Activated T-helper 1 cell treated with anti-CD3 and anti-CD28 coated beads, Interleukin-12 subunit alpha, Interleukin-12 subunit beta, Interleukin-2, Interleukin-4 antibody, amounts not matched to agents 30 ng/mL and 10 ng/mL and 1 ng/mL, durations not matched to agents 14 hours and 24 hours and 36 hours (primary cell): ENCODE measurements around the gene CDAN1. TPM values are rescaled to one million over a fixed set of nuclear protein-coding genes. Genes with fewer than 3 reads are reported as not detected.
"Not testable (repeated sequence)": the region's sequence is repeated elsewhere in the genome, so short reads cannot be mapped to it uniquely, and the experiment has no call there.

Source experiments
- DNase-seq: peaks from one replicate; pipeline ENCODE4 v3.0.0; 2021; ENCODE audit warnings: low spot score
- H3K27ac Mint-ChIP-seq: one replicate; pipeline ENCODE4 v1.8.0; 2021; ENCODE audit warnings: mild to moderate bottlenecking, mixed read lengths
- H3K27me3 Mint-ChIP-seq: one replicate; pipeline ENCODE4 v1.8.0; 2022; ENCODE audit warnings: mild to moderate bottlenecking, moderate library complexity, mixed read lengths; ENCODE audit not compliant: insufficient read depth
- H3K36me3 Mint-ChIP-seq: one replicate; pipeline ENCODE4 v1.8.0; 2021; ENCODE audit warnings: low read depth, mixed read lengths
- H3K4me1 Mint-ChIP-seq: one replicate; pipeline ENCODE4 v1.8.0; 2021; ENCODE audit warnings: low read depth, mixed read lengths
- H3K4me3 Mint-ChIP-seq: one replicate; pipeline ENCODE4 v1.8.0; 2021; ENCODE audit warnings: mild to moderate bottlenecking, moderate library complexity, mixed read lengths
- H3K9me3 Mint-ChIP-seq: one replicate; pipeline ENCODE4 v1.8.0; 2021; ENCODE audit warnings: mixed read lengths
- intact Hi-C: fragments of 100-400 bp; cut with micrococcal nuclease; formaldehyde crosslinking; loops from one replicate; pipeline ENCODE4 v1.15.1; 2024
- total RNA-seq: library from RNA; stranded (reverse); gene quantifications from 2 replicates; pipeline ENCODE4 v1.2.3, GENCODE V29; 2022

CDAN1 gene, protein sequence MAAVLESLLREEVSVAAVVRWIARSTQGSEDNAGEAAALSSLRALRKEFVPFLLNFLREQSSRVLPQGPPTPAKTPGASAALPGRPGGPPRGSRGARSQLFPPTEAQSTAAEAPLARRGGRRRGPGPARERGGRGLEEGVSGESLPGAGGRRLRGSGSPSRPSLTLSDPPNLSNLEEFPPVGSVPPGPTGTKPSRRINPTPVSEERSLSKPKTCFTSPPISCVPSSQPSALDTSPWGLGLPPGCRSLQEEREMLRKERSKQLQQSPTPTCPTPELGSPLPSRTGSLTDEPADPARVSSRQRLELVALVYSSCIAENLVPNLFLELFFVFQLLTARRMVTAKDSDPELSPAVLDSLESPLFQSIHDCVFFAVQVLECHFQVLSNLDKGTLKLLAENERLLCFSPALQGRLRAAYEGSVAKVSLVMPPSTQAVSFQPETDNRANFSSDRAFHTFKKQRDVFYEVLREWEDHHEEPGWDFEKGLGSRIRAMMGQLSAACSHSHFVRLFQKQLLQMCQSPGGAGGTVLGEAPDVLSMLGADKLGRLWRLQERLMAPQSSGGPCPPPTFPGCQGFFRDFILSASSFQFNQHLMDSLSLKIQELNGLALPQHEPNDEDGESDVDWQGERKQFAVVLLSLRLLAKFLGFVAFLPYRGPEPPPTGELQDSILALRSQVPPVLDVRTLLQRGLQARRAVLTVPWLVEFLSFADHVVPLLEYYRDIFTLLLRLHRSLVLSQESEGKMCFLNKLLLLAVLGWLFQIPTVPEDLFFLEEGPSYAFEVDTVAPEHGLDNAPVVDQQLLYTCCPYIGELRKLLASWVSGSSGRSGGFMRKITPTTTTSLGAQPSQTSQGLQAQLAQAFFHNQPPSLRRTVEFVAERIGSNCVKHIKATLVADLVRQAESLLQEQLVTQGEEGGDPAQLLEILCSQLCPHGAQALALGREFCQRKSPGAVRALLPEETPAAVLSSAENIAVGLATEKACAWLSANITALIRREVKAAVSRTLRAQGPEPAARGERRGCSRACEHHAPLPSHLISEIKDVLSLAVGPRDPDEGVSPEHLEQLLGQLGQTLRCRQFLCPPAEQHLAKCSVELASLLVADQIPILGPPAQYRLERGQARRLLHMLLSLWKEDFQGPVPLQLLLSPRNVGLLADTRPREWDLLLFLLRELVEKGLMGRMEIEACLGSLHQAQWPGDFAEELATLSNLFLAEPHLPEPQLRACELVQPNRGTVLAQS
- total RNA-seq = 24.0 and 26.7 TPM in 2 replicates

DNA sequence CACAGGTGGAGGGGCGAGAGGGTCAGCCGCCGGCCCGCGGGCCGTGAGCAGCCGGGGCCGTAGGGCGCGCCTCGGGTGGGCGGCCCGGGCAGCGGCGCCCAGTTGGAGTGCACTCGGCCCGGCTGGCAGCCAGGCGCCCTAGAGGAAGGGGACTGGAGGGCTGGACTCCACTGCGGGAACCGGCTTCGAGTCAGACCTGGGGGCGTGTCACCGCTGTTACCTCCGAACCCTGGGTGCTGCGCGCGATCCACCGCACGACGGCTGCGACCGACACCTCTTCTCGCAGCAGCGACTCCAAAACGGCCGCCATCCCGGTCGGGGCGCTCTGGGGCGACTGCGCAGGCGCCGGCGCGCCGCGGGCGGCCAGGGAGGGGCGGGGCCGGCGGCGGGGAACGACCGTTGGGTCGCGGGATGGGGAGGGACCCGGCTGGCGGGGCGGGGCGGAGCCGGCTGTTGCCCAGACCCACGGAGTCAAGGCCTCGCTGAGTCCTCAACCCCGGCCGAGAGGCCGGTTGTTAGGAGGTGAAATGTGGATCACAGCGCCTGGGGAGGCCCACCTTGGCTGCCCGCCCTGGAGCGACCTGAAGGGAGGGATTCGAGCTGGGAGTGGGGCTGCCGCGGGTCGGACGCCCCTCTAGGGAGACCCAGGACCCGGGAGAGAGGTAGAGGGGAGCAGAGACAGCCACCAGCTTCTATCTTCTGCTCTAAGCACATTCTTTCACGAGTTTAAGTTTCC lies at the start of gene CDAN1:
TSS of gene CDAN1 (minus strand) at position 336 of the 736 bp plus-strand sequence. CDS start at position 310, 26 bp downstream.
- peak within 1 kb of the TSS; percentile 65 for H3K27ac Mint-ChIP-seq
- DNase-seq = peak; percentile 89
- H3K27me3 Mint-ChIP-seq = no peaks in the 10 kb centered on the region
- intact Hi-C loops = loop anchor here (1.0 to 10.0 kb wide), 4 partner anchors 184 to 242 kb away; partner anchors contain the start of genes HAUS2, LRRC57, SNAP23 and ZNF106
- H3K9me3 Mint-ChIP-seq = no peaks in the 10 kb centered on the region
- peaks cover 7% of the 10 kb centered on the region for H3K4me1 Mint-ChIP-seq
- H3K36me3 Mint-ChIP-seq = peaks cover 19% of the 10 kb centered on the region
- H3K4me3 Mint-ChIP-seq = peak within 1 kb of the TSS; percentile 78

GRCh38 chr15:42785569-42785968 lies 48.6 kb upstream of the CDAN1 start:
- H3K27me3 Mint-ChIP-seq = no peaks in the 10 kb centered on the region
- no peaks in the 10 kb centered on the region for H3K4me1 Mint-ChIP-seq
- H3K27ac Mint-ChIP-seq = no peak overlapping the region
- H3K36me3 Mint-ChIP-seq = peaks cover 7% of the 10 kb centered on the region
- intact Hi-C loops = no loop called here
- H3K9me3 Mint-ChIP-seq = no peaks in the 10 kb centered on the region
- H3K4me3 Mint-ChIP-seq = no peak overlapping the region
- DNase-seq = no peak

GRCh38 chr15:42784705-42785104 lies 47.8 kb upstream of the CDAN1 start:
- Mint-ChIP-seq H3K4me3 (no peak overlapping the region), H3K27ac (no peak overlapping the region)
- intact Hi-C loops = no loop called here

GRCh38 chr15:42782716-42783115 lies 45.8 kb upstream of the CDAN1 start:
- intact Hi-C loops = no loop called here
- Mint-ChIP-seq H3K4me1 (no peaks in the 10 kb centered on the region), H3K4me3 (no peak overlapping the region), H3K36me3 (peaks cover 7% of the 10 kb centered on the region), H3K27me3 (no peaks in the 10 kb centered on the region), H3K27ac (no peak overlapping the region), H3K9me3 (no peaks in the 10 kb centered on the region)
- no peak for DNase-seq

More at GRCh38 chr15:42784705-42785104, 47.8 kb upstream of the CDAN1 start:
- peaks cover 7% of the 10 kb centered on the region for H3K36me3 Mint-ChIP-seq
- H3K9me3 Mint-ChIP-seq = no peaks in the 10 kb centered on the region
- no peaks in the 10 kb centered on the region for H3K4me1 Mint-ChIP-seq
- H3K27me3 Mint-ChIP-seq = no peaks in the 10 kb centered on the region
- DNase-seq = no peak

GRCh38 chr15:42775416-42775815 lies 38.5 kb upstream of the CDAN1 start:
- no peaks in the 10 kb centered on the region for H3K9me3 Mint-ChIP-seq

GRCh38 chr15:42772901-42773300 lies 36.0 kb upstream of the CDAN1 start:
- no peak overlapping the region for H3K4me3 Mint-ChIP-seq
- no peaks in the 10 kb centered on the region for H3K9me3 Mint-ChIP-seq
- no peak overlapping the region for H3K27ac Mint-ChIP-seq
- DNase-seq = no peak
- intact Hi-C loops = no loop called here
- no peaks in the 10 kb centered on the region for H3K4me1 Mint-ChIP-seq
- H3K27me3 Mint-ChIP-seq = no peaks in the 10 kb centered on the region
- peaks cover 9% of the 10 kb centered on the region for H3K36me3 Mint-ChIP-seq

More at GRCh38 chr15:42775416-42775815, 38.5 kb upstream of the CDAN1 start:
- H3K4me3 Mint-ChIP-seq = no peak overlapping the region
- no peaks in the 10 kb centered on the region for H3K27me3 Mint-ChIP-seq
- peaks cover 9% of the 10 kb centered on the region for H3K36me3 Mint-ChIP-seq
- DNase-seq = no peak
- no peaks in the 10 kb centered on the region for H3K4me1 Mint-ChIP-seq
- intact Hi-C loops = no loop called here
- no peak overlapping the region for H3K27ac Mint-ChIP-seq

- peaks cover 3% of the 10 kb centered on the region for H3K9me3 Mint-ChIP-seq
- no peak overlapping the region for H3K4me3 Mint-ChIP-seq
- no peak for DNase-seq
- no peak overlapping the region for H3K27ac Mint-ChIP-seq
- H3K36me3 Mint-ChIP-seq = peaks cover 11% of the 10 kb centered on the region
- no peaks in the 10 kb centered on the region for H3K27me3 Mint-ChIP-seq
- no peaks in the 10 kb centered on the region for H3K4me1 Mint-ChIP-seq
- intact Hi-C loops = no loop called here
Observed at GRCh38 chr15:42772144-42772543, 35.2 kb upstream of the CDAN1 start.

DNA sequence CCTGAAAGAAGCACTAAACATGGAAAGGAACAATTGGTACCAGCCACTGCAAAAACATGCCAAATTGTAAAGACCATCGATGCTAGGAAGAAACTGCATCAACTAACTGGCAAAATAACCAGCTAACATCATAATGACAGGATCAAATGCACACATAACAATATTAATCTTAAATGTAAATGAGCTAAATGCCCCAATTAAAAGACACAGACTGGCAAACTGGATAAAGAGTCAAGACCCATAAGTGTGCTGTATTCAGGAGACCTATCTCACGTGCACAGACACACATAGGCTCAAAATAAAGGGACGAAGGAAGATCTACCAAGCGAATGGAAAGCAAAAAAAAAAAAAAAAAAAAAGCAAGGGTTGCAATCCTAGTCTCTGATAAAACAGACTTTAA lies 29.2 kb upstream of the CDAN1 start:
- H3K27ac Mint-ChIP-seq, H3K27me3 Mint-ChIP-seq, intact Hi-C loops, DNase-seq, H3K4me3 Mint-ChIP-seq, H3K4me1 Mint-ChIP-seq: not testable (repeated sequence)
- Mint-ChIP-seq H3K9me3 (peaks cover 34% of the 10 kb centered on the region), H3K36me3 (peaks cover 19% of the 10 kb centered on the region)

- H3K27me3 Mint-ChIP-seq, H3K4me1 Mint-ChIP-seq, intact Hi-C loops, H3K4me3 Mint-ChIP-seq, H3K27ac Mint-ChIP-seq, DNase-seq: not testable (repeated sequence)
- Mint-ChIP-seq H3K36me3 (peaks cover 25% of the 10 kb centered on the region), H3K9me3 (peaks cover 49% of the 10 kb centered on the region)
Observed at GRCh38 chr15:42764154-42764731, 27.3 kb upstream of the CDAN1 start.

- H3K36me3 Mint-ChIP-seq = peaks cover 22% of the 10 kb centered on the region
- H3K9me3 Mint-ChIP-seq = peaks cover 44% of the 10 kb centered on the region
- H3K27me3 Mint-ChIP-seq, DNase-seq, H3K4me3 Mint-ChIP-seq, H3K4me1 Mint-ChIP-seq, H3K27ac Mint-ChIP-seq, intact Hi-C loops: not testable (repeated sequence)
Observed at GRCh38 chr15:42761813-42762212, 24.9 kb upstream of the CDAN1 start.

DNA sequence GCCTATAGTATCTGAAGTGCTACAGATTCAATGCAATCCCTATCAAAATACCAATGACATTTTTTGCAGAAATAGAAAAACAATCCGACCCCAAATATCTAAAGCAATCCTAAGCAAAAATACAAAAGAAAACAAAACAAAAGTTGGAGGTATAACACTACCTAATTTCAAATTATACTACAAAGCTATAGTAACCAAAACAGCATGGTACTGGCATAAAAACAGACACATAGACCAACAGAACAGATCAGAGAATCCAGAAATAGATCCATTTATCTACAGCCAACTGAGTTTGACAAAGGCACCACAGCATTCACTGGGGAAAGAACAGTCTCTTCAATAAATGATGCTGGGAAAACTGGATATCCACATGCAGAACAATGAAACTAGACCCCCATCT lies 23.8 kb upstream of the CDAN1 start:
- Mint-ChIP-seq H3K4me3 (no peak overlapping the region), H3K27me3 (no peaks in the 10 kb centered on the region), H3K9me3 (peaks cover 36% of the 10 kb centered on the region), H3K36me3 (peaks cover 20% of the 10 kb centered on the region), H3K4me1 (no peaks in the 10 kb centered on the region), H3K27ac (no peak overlapping the region)
- intact Hi-C loops = no loop called here
- no peak for DNase-seq

- no peaks in the 10 kb centered on the region for H3K4me1 Mint-ChIP-seq
- H3K4me3 Mint-ChIP-seq = no peak overlapping the region
- peaks cover 17% of the 10 kb centered on the region for H3K36me3 Mint-ChIP-seq
- H3K9me3 Mint-ChIP-seq = peaks cover 31% of the 10 kb centered on the region
- no peak for DNase-seq
- H3K27me3 Mint-ChIP-seq = no peaks in the 10 kb centered on the region
- no peak overlapping the region for H3K27ac Mint-ChIP-seq
- intact Hi-C loops = no loop called here
Observed at GRCh38 chr15:42759093-42759492, 22.2 kb upstream of the CDAN1 start.
